H9 (cell line): ENCODE data around the gene HNRNPU. TPM values are rescaled to one million over a fixed set of nuclear protein-coding genes. Genes with fewer than 3 reads are reported as not detected.

Experiments used
- DNase-seq: peaks from one replicate; pipeline ENCODE4 v3.0.0-alpha.2; 2017
- H2AFZ ChIP-seq: one replicate; pipeline ENCODE4 v1.6.1; 2013; ENCODE audit warnings: mild to moderate bottlenecking, low read length, control low read depth, moderate library complexity
- H2AK5ac ChIP-seq: 2 replicates; pipeline ENCODE4 v1.6.1; 2013; ENCODE audit warnings: low read length, control low read depth, mixed read lengths; ENCODE audit not compliant: insufficient read length
- H2BK120ac ChIP-seq: one replicate; pipeline ENCODE4 v1.6.1; 2013; ENCODE audit warnings: low read depth, mild to moderate bottlenecking, low read length, control low read depth, inconsistent platforms; ENCODE audit not compliant: poor library complexity, severe bottlenecking
- H2BK12ac ChIP-seq: 2 replicates; pipeline ENCODE4 v1.6.1; 2013; ENCODE audit warnings: low read length, control low read depth, mixed read lengths, low read depth; ENCODE audit not compliant: insufficient read length
- H2BK15ac ChIP-seq: 2 replicates; pipeline ENCODE4 v1.6.1; 2013; ENCODE audit warnings: low read depth, low read length, control low read depth
- H2BK20ac ChIP-seq: one replicate; pipeline ENCODE4 v1.6.1; 2013; ENCODE audit warnings: low read depth, mild to moderate bottlenecking, low read length, control low read depth, inconsistent platforms; ENCODE audit not compliant: poor library complexity, severe bottlenecking
- H2BK5ac ChIP-seq: 2 replicates; pipeline ENCODE4 v1.6.1; 2013; ENCODE audit warnings: low read length, control low read depth, mixed read lengths; ENCODE audit not compliant: insufficient read length
- H3K14ac ChIP-seq: 2 replicates; pipeline ENCODE4 v1.6.1; 2013; ENCODE audit warnings: low read length, control low read depth; ENCODE audit not compliant: insufficient read depth
- H3K18ac ChIP-seq: 2 replicates; pipeline ENCODE4 v1.6.1; 2013; ENCODE audit warnings: low read depth, mild to moderate bottlenecking, mixed read lengths, low read length, control low read depth; ENCODE audit not compliant: insufficient read length
- H3K23ac ChIP-seq: 2 replicates; pipeline ENCODE4 v1.6.1; 2013; ENCODE audit warnings: low read length, control low read depth, mixed read lengths, low read depth; ENCODE audit not compliant: insufficient read length
- H3K23me2 ChIP-seq: 2 replicates; pipeline ENCODE4 v1.6.1; 2013; ENCODE audit warnings: low read depth, mild to moderate bottlenecking, mixed read lengths, low read length, control low read depth; ENCODE audit not compliant: insufficient read length, poor library complexity, severe bottlenecking
- H3K27ac ChIP-seq: 2 replicates; pipeline ENCODE4 v1.5.1; 2013; ENCODE audit warnings: low read length, control low read depth, mixed read lengths, low read depth; ENCODE audit not compliant: insufficient read length
- H3K27me3 ChIP-seq: 2 replicates; pipeline ENCODE4 v1.6.1; 2013; ENCODE audit warnings: low read length, control low read depth, inconsistent platforms; ENCODE audit not compliant: insufficient read depth
- H3K4ac ChIP-seq: 2 replicates; pipeline ENCODE4 v1.6.1; 2013; ENCODE audit warnings: low read depth, mild to moderate bottlenecking, control low read depth, inconsistent platforms, low read length, moderate library complexity
- H3K4me1 ChIP-seq: 2 replicates; pipeline ENCODE4 v1.6.1; 2013; ENCODE audit warnings: low read length, control low read depth, inconsistent platforms; ENCODE audit not compliant: insufficient read depth
- H3K4me2 ChIP-seq: 2 replicates; pipeline ENCODE4 v1.6.1; 2013; ENCODE audit warnings: low read length, control low read depth, mixed read lengths; ENCODE audit not compliant: insufficient read length, insufficient read depth
- H3K56ac ChIP-seq: 2 replicates; pipeline ENCODE4 v1.6.1; 2013; ENCODE audit warnings: low read depth, mild to moderate bottlenecking, mixed read lengths, low read length, control low read depth; ENCODE audit not compliant: insufficient read length
- H3K79me1 ChIP-seq: 2 replicates; pipeline ENCODE4 v1.6.1; 2013; ENCODE audit warnings: low read depth, mild to moderate bottlenecking, moderate library complexity, low read length, control low read depth, inconsistent platforms; ENCODE audit not compliant: insufficient read depth, poor library complexity, severe bottlenecking
- H3K79me2 ChIP-seq: 2 replicates; pipeline ENCODE4 v1.6.1; 2013; ENCODE audit warnings: low read length, control low read depth, inconsistent platforms; ENCODE audit not compliant: insufficient read depth
- H3K9ac ChIP-seq: 2 replicates; pipeline ENCODE4 v1.6.1; 2013; ENCODE audit warnings: low read length, control low read depth, mixed read lengths; ENCODE audit not compliant: insufficient read length; ENCODE audit errors: extremely low read depth
- H3K9me3 ChIP-seq: one replicate; pipeline ENCODE4 v1.6.1; 2013; ENCODE audit warnings: low read depth, low read length, inconsistent platforms; ENCODE audit not compliant: control insufficient read depth
- H3T11ph ChIP-seq: one replicate; pipeline ENCODE4 v1.6.1; 2013; ENCODE audit warnings: mild to moderate bottlenecking, low read length, control low read depth, inconsistent platforms
- H4K20me1 ChIP-seq: one replicate; pipeline ENCODE4 v1.6.1; 2013; ENCODE audit not compliant: control insufficient read depth, insufficient read length, insufficient read depth
- H4K5ac ChIP-seq: 2 replicates; pipeline ENCODE4 v1.6.1; 2013; ENCODE audit warnings: low read depth, mild to moderate bottlenecking, mixed read lengths, low read length, control low read depth; ENCODE audit not compliant: insufficient read length
- H4K8ac ChIP-seq: replicated peaks from 2 replicates; pipeline ENCODE4 v1.6.1; 2013; ENCODE audit warnings: low read length, control low read depth, mixed read lengths, low read depth; ENCODE audit not compliant: insufficient read length
- H4K91ac ChIP-seq: 2 replicates; pipeline ENCODE4 v1.6.1; 2013; ENCODE audit warnings: low read depth, mild to moderate bottlenecking, moderate library complexity, mixed read lengths, low read length, control low read depth; ENCODE audit not compliant: insufficient read length
- H3K27ac Mint-ChIP-seq, 3 experiments: 2 replicates in 2 of 3; 3 replicates in 1 of 3; pipeline ENCODE4 v1.8.0; 2020 to 2021; ENCODE audit warnings: mixed read lengths in 3 of 3, mild to moderate bottlenecking in 1 of 3, moderate library complexity in 1 of 3
- H3K27me3 Mint-ChIP-seq: 2 replicates; pipeline ENCODE4 v1.8.0; 2021; ENCODE audit warnings: low read depth, mild to moderate bottlenecking, moderate library complexity, mixed read lengths
- H3K36me3 Mint-ChIP-seq, 3 experiments: 2 replicates in 2 of 3; 3 replicates in 1 of 3; pipeline ENCODE4 v1.8.0; 2020 to 2021; ENCODE audit warnings: low read depth in 3 of 3, mixed read lengths in 3 of 3; ENCODE audit not compliant: insufficient read depth in 1 of 3
- H3K4me1 Mint-ChIP-seq, 2 experiments: 2 replicates each; pipeline ENCODE4 v1.8.0; 2020; ENCODE audit warnings: mixed read lengths in 2 of 2
- H3K4me3 Mint-ChIP-seq, 2 experiments: 2 replicates in 1 of 2; 3 replicates in 1 of 2; pipeline ENCODE4 v1.8.0; 2020 to 2021; ENCODE audit warnings: mild to moderate bottlenecking in 2 of 2, mixed read lengths in 2 of 2, moderate library complexity in 1 of 2
- H3K9me3 Mint-ChIP-seq, 2 experiments: 2 replicates in 1 of 2; 3 replicates in 1 of 2; pipeline ENCODE4 v1.8.0; 2020; ENCODE audit warnings: mild to moderate bottlenecking in 2 of 2, mixed read lengths in 2 of 2, moderate library complexity in 1 of 2
- CTCF ChIP-seq: fragments of 200-600 bp; sonication (generic); conservative IDR thresholded peaks from 3 replicates; pipeline ENCODE4 v1.8.0; 2021; ENCODE audit warnings: antibody characterized with exemption, mild to moderate bottlenecking
- WGBS: extraction: QIAGEN DNeasy Blood & Tissue Kit; methylation state at CpG from one replicate; pipeline ENCODE4 v1.1.7; 2013; ENCODE audit warnings: missing lambda C conversion rate, low lambda C conversion rate, mixed read lengths; ENCODE audit not compliant: insufficient read length; ENCODE audit errors: extremely low coverage; 5-methylcytosine and 5-hydroxymethylcytosine counted together
- total RNA-seq: library from RNA; stranded (reverse); gene quantifications from 2 replicates; pipeline ENCODE4 v1.2.1, GENCODE V29; 2021

Gene HNRNPU
- total RNA-seq, 1 experiment from 2014 or later: 657 TPM

DNA sequence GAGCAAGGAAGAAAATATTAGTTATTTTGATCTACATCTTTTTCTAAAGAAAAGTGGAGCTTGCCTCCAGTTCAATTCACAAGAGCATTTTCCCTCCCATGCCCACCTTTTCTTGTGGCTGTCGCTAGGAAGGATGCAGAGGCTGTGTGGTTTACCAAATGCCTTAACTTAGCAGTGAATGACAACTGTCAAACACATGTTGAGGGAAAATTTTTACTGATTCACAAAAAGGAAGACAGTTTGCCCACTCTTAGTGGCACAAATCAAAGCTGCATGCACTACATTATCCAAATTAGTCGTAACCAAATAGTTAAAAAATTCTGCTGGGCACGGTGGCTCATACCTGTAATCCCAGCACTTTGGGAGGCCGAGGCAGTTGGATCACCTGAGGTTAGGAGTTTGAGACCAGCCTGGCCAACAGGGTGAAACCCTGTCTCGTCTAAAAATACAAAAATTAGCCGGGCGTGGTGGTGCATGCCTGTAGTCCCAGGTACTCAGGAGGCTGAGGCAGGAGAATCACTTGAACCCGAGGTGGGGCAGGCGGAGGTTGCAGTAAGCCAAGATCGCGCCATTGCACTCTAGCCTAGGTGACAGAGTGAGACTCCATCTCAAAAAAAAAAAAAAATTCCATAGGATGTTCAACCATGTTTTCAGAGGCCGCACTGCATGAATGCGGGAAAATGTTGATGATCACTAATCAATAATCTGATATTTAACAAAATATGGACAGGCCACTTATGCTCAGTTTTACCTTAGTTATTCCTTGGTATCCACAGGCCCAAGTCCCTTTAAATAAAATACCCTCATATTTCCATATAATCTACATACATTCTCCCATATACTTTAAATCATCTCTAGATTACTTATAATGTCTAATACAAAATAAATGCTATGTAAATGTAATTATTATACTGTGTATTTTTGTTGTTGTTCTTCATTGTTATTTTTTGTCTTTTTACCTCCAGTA lies 19.9 kb downstream of the HNRNPU start:
- Histone ChIP-seq H2BK120ac (no peak overlapping the region), H2AK5ac (no peak overlapping the region), H3K79me2 (no peaks in the 10 kb centered on the region), H4K91ac (no peak overlapping the region), H3K14ac (no peak overlapping the region), H4K20me1 (no peaks in the 10 kb centered on the region), H2BK20ac (no peak overlapping the region), H2BK15ac (no peak overlapping the region), H2BK5ac (no peak overlapping the region), H4K8ac (no peak overlapping the region), H3T11ph (no peak overlapping the region), H3K79me1 (no peaks in the 10 kb centered on the region), H4K5ac (no peak overlapping the region), H3K9me3 (no peaks in the 10 kb centered on the region), H3K23me2 (no peaks in the 10 kb centered on the region), H3K56ac (no peak overlapping the region), H3K9ac (no peak overlapping the region), H2BK12ac (no peak overlapping the region), H3K4me1 (no peaks in the 10 kb centered on the region), H3K27me3 (no peaks in the 10 kb centered on the region), H3K23ac (no peak overlapping the region), H3K27ac (no peak overlapping the region), H3K4me2 (no peak overlapping the region), H3K4ac (no peak overlapping the region), H3K18ac (no peak overlapping the region), H2AFZ (no peak overlapping the region)
- Mint-ChIP-seq H3K9me3 (no peaks in the 10 kb centered on the region), H3K27ac (peak overlapping the region in 2 of 3 experiments; percentile 57 to 65; a peak in 3 of 7 replicates), H3K27me3 (no peaks in the 10 kb centered on the region), H3K36me3 (peaks cover 40 to 94% (median 69%) of the 10 kb centered on the region in 3 experiments; a peak in 6 of 7 replicates), H3K4me1 (peaks cover 6 to 9% of the 10 kb centered on the region in 2 experiments; a peak in 3 of 4 replicates), H3K4me3 (no peak overlapping the region)
- WGBS: no CpG with 5 or more reads among the region's 13 CpGs
- TF ChIP-seq CTCF: no peak
- DNase-seq: no peak
